ENCODE measurements around the gene TBL1XR1. TPM values are rescaled to one million over a fixed set of nuclear protein-coding genes. Genes with fewer than 3 reads are reported as not detected.

Gene TBL1XR1
- total RNA-seq, 1 experiment from 2014 or later = 180 TPM

DNA sequence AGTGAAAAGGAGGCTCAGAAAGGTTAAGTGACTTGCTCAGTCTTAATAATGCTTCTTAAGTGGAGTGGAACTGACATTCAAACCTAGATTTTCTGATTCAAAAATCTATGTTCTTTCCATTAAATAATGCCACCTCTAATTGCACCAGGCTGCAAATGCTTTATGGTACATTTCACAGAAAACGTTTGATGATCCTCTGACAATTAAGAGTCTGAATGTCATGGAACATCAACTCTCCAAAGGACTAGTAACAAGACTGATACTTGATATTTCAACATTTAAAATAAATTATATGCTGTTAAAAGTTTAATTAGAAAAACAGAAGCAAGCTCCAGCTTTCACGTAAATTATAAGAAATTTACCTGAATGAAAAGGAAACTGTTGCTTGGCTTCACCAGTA lies 151.5 kb downstream of the TBL1XR1 start:
- Histone ChIP-seq H3K27ac (ENCODE audit: low read depth, low read length) (no peak overlapping the region), H4K20me1 (ENCODE audit: insufficient read depth) (no peaks in the 10 kb centered on the region; the same call in 1 of the 2 replicates), H3K9me2 (ENCODE audit: insufficient read depth) (no peaks in the 10 kb centered on the region), H3K36me3 (ENCODE audit: control insufficient read depth in 1 of 2, insufficient read depth in 2 of 2, low read length in 2 of 2) (peaks cover 23 to 41% of the 10 kb centered on the region in 2 experiments), H3K4me3 (replicated peaks in 1 of 2; ENCODE audit: low read depth in 1 of 2, low read length in 2 of 2) (no peak overlapping the region), H3K4me2 (ENCODE audit: low read length) (no peak overlapping the region), H3K9me3 (ENCODE audit: control insufficient read depth in 1 of 2, insufficient read depth in 1 of 2, low read depth in 1 of 2, low read length in 2 of 2) (no peaks in the 10 kb centered on the region), H2AFZ (ENCODE audit: low read depth, low read length, poor library complexity, severe bottlenecking) (no peak overlapping the region), H3K4me1 (ENCODE audit: control insufficient read depth in 1 of 2, insufficient read depth in 2 of 2, low read length in 2 of 2) (peaks cover 0 to 11% of the 10 kb centered on the region in 2 experiments; a peak in 3 of 4 replicates), H3K79me2 (ENCODE audit: insufficient read depth, low read length) (peaks cover 24% of the 10 kb centered on the region), H3K9ac (ENCODE audit: low read length) (no peak overlapping the region), H3K27me3 (ENCODE audit: insufficient read depth, low read length) (no peaks in the 10 kb centered on the region)
- no TSS peak for BruUV-seq (replicated peaks)
- RAD21 ChIA-PET (ENCODE audit: low non-redundant PET in 1 of 2, low total read pairs in 2 of 2, uncharacterized antibody in 2 of 2, unreplicated experiment in 2 of 2) = no interaction called here
- ATAC-seq (no peak), DNase-seq (ENCODE audit: low read depth, low spot score) (no peak)
- CTCF ChIA-PET = no interaction called here
- POLR2A ChIA-PET = no interaction called here
- intact Hi-C loops (cut with micrococcal nuclease) = no loop called here
- TF ChIP-seq POLR2AphosphoS5 (IDR thresholded peaks at IDR 0.05; ENCODE audit: low read depth, low read length) (no peak), EGR1 (IDR thresholded peaks at IDR 0.05; ENCODE audit: low read depth) (no peak), SIN3A (IDR thresholded peaks at IDR 0.05; ENCODE audit: low read depth) (no peak), FOSL1 (IDR thresholded peaks at IDR 0.05; ENCODE audit: low read depth) (no peak), YY1 (IDR thresholded peaks at IDR 0.05; ENCODE audit: extremely low read depth, insufficient replicate concordance, low read depth, low read length) (no peak)
- TF ChIP-seq, protein P1, sequence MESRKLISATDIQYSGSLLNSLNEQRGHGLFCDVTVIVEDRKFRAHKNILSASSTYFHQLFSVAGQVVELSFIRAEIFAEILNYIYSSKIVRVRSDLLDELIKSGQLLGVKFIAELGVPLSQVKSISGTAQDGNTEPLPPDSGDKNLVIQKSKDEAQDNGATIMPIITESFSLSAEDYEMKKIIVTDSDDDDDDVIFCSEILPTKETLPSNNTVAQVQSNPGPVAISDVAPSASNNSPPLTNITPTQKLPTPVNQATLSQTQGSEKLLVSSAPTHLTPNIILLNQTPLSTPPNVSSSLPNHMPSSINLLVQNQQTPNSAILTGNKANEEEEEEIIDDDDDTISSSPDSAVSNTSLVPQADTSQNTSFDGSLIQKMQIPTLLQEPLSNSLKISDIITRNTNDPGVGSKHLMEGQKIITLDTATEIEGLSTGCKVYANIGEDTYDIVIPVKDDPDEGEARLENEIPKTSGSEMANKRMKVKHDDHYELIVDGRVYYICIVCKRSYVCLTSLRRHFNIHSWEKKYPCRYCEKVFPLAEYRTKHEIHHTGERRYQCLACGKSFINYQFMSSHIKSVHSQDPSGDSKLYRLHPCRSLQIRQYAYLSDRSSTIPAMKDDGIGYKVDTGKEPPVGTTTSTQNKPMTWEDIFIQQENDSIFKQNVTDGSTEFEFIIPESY (IDR thresholded peaks at IDR 0.05; ENCODE audit: extremely low read depth, insufficient replicate concordance, low read length) = no peak

DNA sequence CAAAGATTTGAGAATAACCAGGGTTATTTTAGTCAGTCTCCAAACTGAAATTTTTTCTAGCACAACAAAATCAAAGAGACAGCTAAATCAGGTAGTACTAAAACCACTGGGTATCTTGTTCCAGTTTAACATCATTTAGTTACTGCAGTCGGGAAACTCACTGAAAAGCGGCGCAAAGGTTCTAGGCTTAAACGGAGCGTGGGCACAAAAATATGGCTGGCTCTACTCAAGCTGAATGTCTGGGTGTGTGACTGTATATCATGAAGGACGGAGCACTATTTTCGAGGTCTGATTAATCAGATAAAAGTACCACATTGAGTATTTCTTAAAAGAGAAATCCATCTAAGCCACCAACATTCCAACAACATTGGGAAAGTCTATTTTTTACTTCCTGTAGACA lies 152.1 kb downstream of the TBL1XR1 start:
- CTCF ChIA-PET = no interaction called here
- Histone ChIP-seq H3K9me3 (ENCODE audit: control insufficient read depth in 1 of 2, insufficient read depth in 1 of 2, low read depth in 1 of 2, low read length in 2 of 2) (no peaks in the 10 kb centered on the region), H3K27ac (ENCODE audit: low read depth, low read length) (no peak overlapping the region), H3K79me2 (ENCODE audit: insufficient read depth, low read length) (peaks cover 20% of the 10 kb centered on the region), H2AFZ (ENCODE audit: low read depth, low read length, poor library complexity, severe bottlenecking) (no peak overlapping the region), H3K4me1 (ENCODE audit: control insufficient read depth in 1 of 2, insufficient read depth in 2 of 2, low read length in 2 of 2) (peaks cover 4 to 16% of the 10 kb centered on the region in 2 experiments), H4K20me1 (ENCODE audit: insufficient read depth) (no peaks in the 10 kb centered on the region), H3K27me3 (ENCODE audit: insufficient read depth, low read length) (no peaks in the 10 kb centered on the region), H3K4me3 (replicated peaks in 1 of 2; ENCODE audit: low read depth in 1 of 2, low read length in 2 of 2) (no peak overlapping the region), H3K9me2 (ENCODE audit: insufficient read depth) (no peaks in the 10 kb centered on the region), H3K4me2 (ENCODE audit: low read length) (no peak overlapping the region), H3K9ac (ENCODE audit: low read length) (no peak overlapping the region), H3K36me3 (ENCODE audit: control insufficient read depth in 1 of 2, insufficient read depth in 2 of 2, low read length in 2 of 2) (peaks cover 23 to 38% of the 10 kb centered on the region in 2 experiments)
- ATAC-seq (no peak), DNase-seq (ENCODE audit: low read depth, low spot score) (no peak)
- BruUV-seq (replicated peaks) = no TSS peak
- intact Hi-C loops (cut with micrococcal nuclease) = no loop called here
- TF ChIP-seq EGR1 (IDR thresholded peaks at IDR 0.05; ENCODE audit: low read depth) (no peak), CBX3 (IDR thresholded peaks at IDR 0.05; ENCODE audit: low read depth) (no peak)
- TF ChIP-seq, protein P2, sequence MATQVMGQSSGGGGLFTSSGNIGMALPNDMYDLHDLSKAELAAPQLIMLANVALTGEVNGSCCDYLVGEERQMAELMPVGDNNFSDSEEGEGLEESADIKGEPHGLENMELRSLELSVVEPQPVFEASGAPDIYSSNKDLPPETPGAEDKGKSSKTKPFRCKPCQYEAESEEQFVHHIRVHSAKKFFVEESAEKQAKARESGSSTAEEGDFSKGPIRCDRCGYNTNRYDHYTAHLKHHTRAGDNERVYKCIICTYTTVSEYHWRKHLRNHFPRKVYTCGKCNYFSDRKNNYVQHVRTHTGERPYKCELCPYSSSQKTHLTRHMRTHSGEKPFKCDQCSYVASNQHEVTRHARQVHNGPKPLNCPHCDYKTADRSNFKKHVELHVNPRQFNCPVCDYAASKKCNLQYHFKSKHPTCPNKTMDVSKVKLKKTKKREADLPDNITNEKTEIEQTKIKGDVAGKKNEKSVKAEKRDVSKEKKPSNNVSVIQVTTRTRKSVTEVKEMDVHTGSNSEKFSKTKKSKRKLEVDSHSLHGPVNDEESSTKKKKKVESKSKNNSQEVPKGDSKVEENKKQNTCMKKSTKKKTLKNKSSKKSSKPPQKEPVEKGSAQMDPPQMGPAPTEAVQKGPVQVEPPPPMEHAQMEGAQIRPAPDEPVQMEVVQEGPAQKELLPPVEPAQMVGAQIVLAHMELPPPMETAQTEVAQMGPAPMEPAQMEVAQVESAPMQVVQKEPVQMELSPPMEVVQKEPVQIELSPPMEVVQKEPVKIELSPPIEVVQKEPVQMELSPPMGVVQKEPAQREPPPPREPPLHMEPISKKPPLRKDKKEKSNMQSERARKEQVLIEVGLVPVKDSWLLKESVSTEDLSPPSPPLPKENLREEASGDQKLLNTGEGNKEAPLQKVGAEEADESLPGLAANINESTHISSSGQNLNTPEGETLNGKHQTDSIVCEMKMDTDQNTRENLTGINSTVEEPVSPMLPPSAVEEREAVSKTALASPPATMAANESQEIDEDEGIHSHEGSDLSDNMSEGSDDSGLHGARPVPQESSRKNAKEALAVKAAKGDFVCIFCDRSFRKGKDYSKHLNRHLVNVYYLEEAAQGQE (IDR thresholded peaks at IDR 0.05; ENCODE audit: low read depth) = no peak
- RAD21 ChIA-PET (ENCODE audit: low non-redundant PET in 1 of 2, low total read pairs in 2 of 2, uncharacterized antibody in 2 of 2, unreplicated experiment in 2 of 2) = no interaction called here
- POLR2A ChIA-PET = no interaction called here

Data from HCT116 (cell line).